GM21737 (cell line): ENCODE data around the gene PPM1J.
A peak's percentile ranks its signal among the peaks of the same experiment; 100 is the strongest.

Experiments used
- ATAC-seq: cut with Tn5 transposase; IDR thresholded peaks from one replicate; pipeline ENCODE4 v1.9.1; 2021; ENCODE audit warnings: mild to moderate bottlenecking, moderate library complexity; ENCODE audit not compliant: unreplicated experiment

The PPM1J gene

GRCh38 chr1:112704934-112705627, 10.1 kb downstream of the PPM1J start:
- ATAC-seq: peak; percentile 54

GRCh38 chr1:112704391-112704933, 10.7 kb downstream of the PPM1J start:
- ATAC-seq: no peak

GRCh38 chr1:112703706-112704105, 11.4 kb downstream of the PPM1J start:
- no peak for ATAC-seq

- ATAC-seq: no peak
These were observed 12.5 kb downstream of the PPM1J start for GRCh38 chr1:112702420-112703261.

- ATAC-seq: no peak
These were observed 13.1 kb downstream of the PPM1J start for GRCh38 chr1:112702067-112702395.

- ATAC-seq: no peak
These were observed 13.7 kb downstream of the PPM1J start for GRCh38 chr1:112701227-112702066.

GRCh38 chr1:112700290-112701226, 14.6 kb downstream of the PPM1J start:
- ATAC-seq: peak; percentile 41

- no peak for ATAC-seq
These were observed 15.5 kb downstream of the PPM1J start for GRCh38 chr1:112699425-112700144.

GRCh38 chr1:112698366-112699310, 16.5 kb downstream of the PPM1J start:
- no peak for ATAC-seq

GRCh38 chr1:112697781-112698201, 17.3 kb downstream of the PPM1J start:
- no peak for ATAC-seq

- no peak for ATAC-seq
These were observed 18.4 kb downstream of the PPM1J start for GRCh38 chr1:112696578-112697314.

- no peak for ATAC-seq
These were observed 19.9 kb downstream of the PPM1J start for GRCh38 chr1:112695276-112695675.

- ATAC-seq: no peak
These were observed 20.7 kb downstream of the PPM1J start for GRCh38 chr1:112694363-112694929.

GRCh38 chr1:112693821-112694220, 21.3 kb downstream of the PPM1J start:
- ATAC-seq: no peak

GRCh38 chr1:112692681-112693080, 22.5 kb downstream of the PPM1J start:
- no peak for ATAC-seq

- ATAC-seq: no peak
These were observed 25.3 kb downstream of the PPM1J start for GRCh38 chr1:112689842-112690237.

GRCh38 chr1:112689196-112689841, 25.8 kb downstream of the PPM1J start:
- ATAC-seq: no peak
